Measurements from ENCODE around the gene CARS2. TPM values are rescaled to one million over a fixed set of nuclear protein-coding genes. Genes with fewer than 3 reads are reported as not detected.

The CARS2 gene
- total and polyA plus RNA-seq, 2 donors (not counting 3 experiments of a cell fraction or from before 2014, with no cell fraction given), result 42.0 to 51.2 TPM

GRCh38 chr13:110743687-110744086, 37.8 kb upstream of the CARS2 start:
- CTCF ChIA-PET, result no interaction called here
- dilution Hi-C loops (cut with MboI; ENCODE audit: extremely low pct_ligation_motif_present, low sequenced_read_pairs), result no loop called here
- H2AFZ ChIP-seq (ENCODE audit: low read depth, low read length), result no peak overlapping the region
- no peaks in the 10 kb centered on the region for H3K9me1 ChIP-seq (replicated peaks; ENCODE audit: control insufficient read depth, extremely low read depth, insufficient read depth, low read length)
- DNase-seq (ENCODE audit: low read depth, low spot score) (no peak), FAIRE-seq (no peak)
- TF ChIP-seq MYC (IDR thresholded peaks at IDR 0.05; ENCODE audit: low read depth, low read length) (no peak), EZH2 (IDR thresholded peaks at IDR 0.05; ENCODE audit: borderline replicate concordance, low read depth, low read length, severe bottlenecking) (no peak), CTCF (IDR thresholded peaks at IDR 0.05; ENCODE audit: extremely low read depth in 1 of 2, insufficient read depth in 1 of 2, low read depth in 1 of 2, low read length in 2 of 2) (no peak), POLR2A (IDR thresholded peaks at IDR 0.05; ENCODE audit: low read depth, low read length) (no peak), FOS (IDR thresholded peaks at IDR 0.05; ENCODE audit: borderline replicate concordance, insufficient read depth, low read length) (no peak), POLR2AphosphoS5 (IDR thresholded peaks at IDR 0.05; ENCODE audit: insufficient read depth, low read depth, low read length) (no peak), GATA2 (IDR thresholded peaks at IDR 0.05; ENCODE audit: insufficient read depth, insufficient read length, low read depth, low read length) (no peak), JUN (IDR thresholded peaks at IDR 0.05; ENCODE audit: borderline replicate concordance, insufficient read depth, insufficient read length, low read depth) (no peak)
- TF ChIP-seq, protein P1, sequence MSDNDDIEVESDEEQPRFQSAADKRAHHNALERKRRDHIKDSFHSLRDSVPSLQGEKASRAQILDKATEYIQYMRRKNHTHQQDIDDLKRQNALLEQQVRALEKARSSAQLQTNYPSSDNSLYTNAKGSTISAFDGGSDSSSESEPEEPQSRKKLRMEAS (IDR thresholded peaks at IDR 0.05; ENCODE audit: insufficient read depth, insufficient read length), result no peak
- H3K4me1 ChIP-seq (ENCODE audit: control insufficient read depth, extremely low read depth, insufficient read depth, low read length), result no peaks in the 10 kb centered on the region
- no peak overlapping the region for H3K27ac ChIP-seq (ENCODE audit: insufficient read depth, low read depth, low read length)
- H3K4me2 ChIP-seq (ENCODE audit: insufficient read depth, low read length), result no peak overlapping the region
- no peak overlapping the region for H3K9ac ChIP-seq (replicated peaks; ENCODE audit: extremely low read depth, insufficient read depth, low read length)
- no TSS peak for BruUV-seq (replicated peaks)
- H4K20me1 ChIP-seq (replicated peaks; ENCODE audit: control insufficient read depth, extremely low read depth, insufficient read depth, low read length), result no peaks in the 10 kb centered on the region
- H3K79me2 ChIP-seq (ENCODE audit: control insufficient read depth, insufficient read depth, low read length), result no peaks in the 10 kb centered on the region
- H3K9me3 ChIP-seq (replicated peaks; ENCODE audit: control insufficient read depth, insufficient read depth, low read length), result no peaks in the 10 kb centered on the region
- H3K27me3 ChIP-seq (ENCODE audit: control insufficient read depth in 2 of 2, insufficient read depth in 2 of 2, low read length in 2 of 2), result no peaks in the 10 kb centered on the region
- POLR2A ChIA-PET, result no interaction called here
- H3K36me3 ChIP-seq (ENCODE audit: control insufficient read depth in 2 of 2, extremely low read depth in 1 of 2, insufficient read depth in 2 of 2, low read length in 2 of 2), result no peaks in the 10 kb centered on the region
- no peak overlapping the region for H3K4me3 ChIP-seq (replicated peaks in 1 of 3; ENCODE audit: insufficient read depth in 1 of 3, low read depth in 1 of 3, low read length in 3 of 3)
- intact Hi-C loops (cut with micrococcal nuclease), result no loop called here
